Astrocyte of the cerebellum (primary cell): ENCODE data around the gene MGME1.
"Not testable (repeated sequence)": the region's sequence is repeated elsewhere in the genome, so short reads cannot be mapped to it uniquely, and the experiment has no call there.

Experiments used
- DNase-seq: peaks from one replicate; pipeline ENCODE4 v3.0.0-alpha.2; 2011; ENCODE audit warnings: low read depth
- H3K4me3 ChIP-seq: 2 replicates; pipeline ENCODE4 v1.5.1; 2011; ENCODE audit warnings: mild to moderate bottlenecking, low read depth, low read length, moderate library complexity
- in situ Hi-C: cut with HindIII; loops from 2 replicates; pipeline ENCODE4 v1.10.0; 2017; ENCODE audit warnings: low sequenced_read_pairs
- TF ChIP-seq, protein P1 (sequence below): IDR thresholded peaks from 2 replicates; pipeline ENCODE4 v1.5.1; 2012; ENCODE audit warnings: low read length, low read depth, moderate library complexity, mild to moderate bottlenecking; ENCODE audit errors: missing control alignments

Gene MGME1

DNA sequence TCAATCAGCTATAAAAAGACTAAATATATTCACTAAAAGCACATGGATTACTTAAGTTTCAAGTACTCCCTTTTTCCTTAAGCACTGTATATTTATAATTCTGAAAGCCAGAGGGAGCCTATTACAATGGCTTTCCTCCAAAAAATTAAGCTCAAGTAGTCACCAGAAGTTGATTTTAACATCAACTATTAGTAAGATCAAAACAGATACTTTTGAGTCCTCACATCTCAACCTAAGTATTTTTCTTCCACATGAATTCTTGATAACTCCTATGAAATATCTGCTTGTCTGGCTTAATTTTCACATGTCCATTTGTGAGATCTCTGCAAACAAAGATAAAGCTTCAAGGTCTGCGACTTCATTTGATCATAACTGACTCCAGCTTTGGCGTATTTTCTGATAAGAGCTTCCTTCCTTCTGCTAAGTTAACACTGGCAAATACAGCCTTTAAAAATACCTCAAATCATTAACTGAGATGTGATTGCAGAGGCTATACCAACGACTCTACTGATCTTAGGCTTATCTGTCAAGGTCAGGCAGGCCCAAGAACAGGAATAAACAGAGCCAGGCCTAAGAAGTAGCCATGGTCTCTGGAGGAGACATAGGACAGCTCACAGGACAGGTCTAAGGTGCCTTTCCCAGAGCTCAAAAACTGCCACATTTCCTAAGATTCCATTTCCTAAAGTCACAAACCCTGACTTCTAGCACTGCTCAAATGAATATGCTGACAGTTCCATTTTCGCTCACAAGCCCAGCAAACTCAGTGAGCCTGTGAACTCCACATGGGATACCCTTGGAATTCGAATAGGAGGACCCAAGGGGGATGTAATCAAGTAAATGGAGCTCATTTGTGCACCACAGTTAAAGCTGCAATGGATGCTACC lies 10.2 kb upstream of the MGME1 start:
- DNase-seq = no peak
- no peak overlapping the region for H3K4me3 ChIP-seq
- TF ChIP-seq, protein P1, sequence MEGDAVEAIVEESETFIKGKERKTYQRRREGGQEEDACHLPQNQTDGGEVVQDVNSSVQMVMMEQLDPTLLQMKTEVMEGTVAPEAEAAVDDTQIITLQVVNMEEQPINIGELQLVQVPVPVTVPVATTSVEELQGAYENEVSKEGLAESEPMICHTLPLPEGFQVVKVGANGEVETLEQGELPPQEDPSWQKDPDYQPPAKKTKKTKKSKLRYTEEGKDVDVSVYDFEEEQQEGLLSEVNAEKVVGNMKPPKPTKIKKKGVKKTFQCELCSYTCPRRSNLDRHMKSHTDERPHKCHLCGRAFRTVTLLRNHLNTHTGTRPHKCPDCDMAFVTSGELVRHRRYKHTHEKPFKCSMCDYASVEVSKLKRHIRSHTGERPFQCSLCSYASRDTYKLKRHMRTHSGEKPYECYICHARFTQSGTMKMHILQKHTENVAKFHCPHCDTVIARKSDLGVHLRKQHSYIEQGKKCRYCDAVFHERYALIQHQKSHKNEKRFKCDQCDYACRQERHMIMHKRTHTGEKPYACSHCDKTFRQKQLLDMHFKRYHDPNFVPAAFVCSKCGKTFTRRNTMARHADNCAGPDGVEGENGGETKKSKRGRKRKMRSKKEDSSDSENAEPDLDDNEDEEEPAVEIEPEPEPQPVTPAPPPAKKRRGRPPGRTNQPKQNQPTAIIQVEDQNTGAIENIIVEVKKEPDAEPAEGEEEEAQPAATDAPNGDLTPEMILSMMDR = peak; percentile 8
- in situ Hi-C loops = no loop called here

DNA sequence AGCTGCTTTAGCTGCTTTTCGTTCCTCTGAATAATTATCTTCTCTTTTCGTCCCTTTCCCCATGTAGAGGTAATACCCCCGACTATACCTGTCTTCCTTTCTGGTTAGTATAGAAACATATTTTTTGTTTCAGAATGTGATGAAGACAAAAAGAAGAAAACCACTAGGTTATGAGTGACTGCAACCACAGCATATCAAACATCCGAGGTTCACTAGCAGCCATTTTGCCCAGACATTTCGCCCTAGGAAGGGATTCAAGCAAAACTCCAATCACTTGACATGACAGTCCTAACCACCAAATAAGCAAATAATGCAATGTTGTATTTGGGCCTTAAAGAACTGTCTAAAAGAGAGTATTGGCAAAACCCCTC lies 9.6 kb upstream of the MGME1 start:
- H3K4me3 ChIP-seq = no peak overlapping the region
- TF ChIP-seq, protein P1 = no peak
- no peak for DNase-seq
- in situ Hi-C loops = no loop called here

DNA sequence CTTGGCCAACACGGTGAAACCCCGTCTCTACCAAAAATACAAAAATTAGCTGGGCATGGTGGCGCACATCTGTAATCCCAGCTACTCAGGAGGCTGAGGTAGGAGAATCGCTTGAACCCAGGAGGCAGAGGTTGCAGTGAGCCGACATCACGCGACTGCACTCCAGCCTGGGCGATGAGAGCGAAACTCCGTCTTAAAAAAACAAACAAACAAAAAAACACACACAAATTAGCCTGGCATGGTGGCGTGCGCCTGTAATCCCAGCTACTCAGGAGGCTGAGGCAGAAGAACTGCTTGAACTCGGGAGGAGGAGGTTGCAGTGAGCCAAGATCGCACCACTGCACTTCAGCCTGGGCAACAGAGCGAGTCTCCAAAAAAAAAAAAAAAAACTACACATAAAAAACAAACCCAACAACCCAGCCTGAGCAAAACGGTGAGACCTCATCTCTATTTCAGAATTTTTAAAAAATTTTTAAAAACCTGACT lies 8.4 kb upstream of the MGME1 start:
- in situ Hi-C loops, DNase-seq: not testable (repeated sequence)
- peak overlapping the region; percentile 22 for H3K4me3 ChIP-seq

DNA sequence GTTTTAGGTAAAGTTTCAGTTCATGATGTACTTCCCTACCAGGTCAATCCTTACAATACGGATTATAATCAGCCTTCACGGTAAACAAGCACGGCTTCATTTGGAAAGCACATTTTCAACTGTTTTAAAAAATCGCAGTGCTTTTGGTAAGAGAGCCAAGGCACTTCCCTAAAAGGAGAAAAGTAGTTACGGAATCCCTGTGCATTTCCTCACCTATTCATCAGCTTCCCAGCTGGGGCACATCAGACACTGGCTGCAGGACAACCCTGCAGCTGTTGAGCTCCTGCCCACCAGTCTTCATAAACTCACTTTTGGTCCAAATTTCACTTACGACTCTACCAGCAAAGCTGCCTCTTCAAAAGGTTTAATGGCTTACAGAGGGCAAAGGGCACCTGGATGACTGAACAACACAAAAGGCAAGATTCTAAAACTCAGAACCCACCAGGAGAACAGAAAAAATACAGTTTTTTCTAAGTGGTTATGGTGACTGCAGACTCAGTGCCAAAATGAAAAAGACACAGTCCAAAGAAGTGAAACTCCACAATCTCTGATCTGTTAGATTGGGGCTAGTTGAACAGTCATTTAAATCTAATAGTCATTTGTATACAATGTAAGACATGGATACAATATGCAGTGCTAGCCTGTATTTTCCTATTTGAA lies 7.8 kb upstream of the MGME1 start:
- peak overlapping the region; percentile 22 for H3K4me3 ChIP-seq
- DNase-seq = no peak
- TF ChIP-seq, protein P1 = no peak
- in situ Hi-C loops = no loop called here

DNA sequence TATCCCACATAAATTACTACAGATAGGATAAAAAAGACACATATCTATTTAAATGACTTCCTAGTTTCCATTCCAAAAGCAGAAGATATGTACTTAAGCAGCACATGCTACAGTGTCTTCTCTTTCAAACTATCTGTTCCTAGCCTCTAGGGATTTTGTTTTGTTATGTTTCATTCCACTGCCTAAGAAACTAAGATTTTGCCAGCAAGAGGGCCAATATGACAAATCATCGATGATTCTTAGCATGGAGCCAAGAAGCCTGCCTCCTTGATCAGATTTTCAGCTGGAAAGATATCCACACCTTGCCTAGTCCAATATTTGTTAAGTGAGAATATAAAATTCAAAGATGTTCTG lies 7.3 kb upstream of the MGME1 start:
- TF ChIP-seq, protein P1 = no peak
- in situ Hi-C loops = no loop called here
- no peak overlapping the region for H3K4me3 ChIP-seq
- no peak for DNase-seq

DNA sequence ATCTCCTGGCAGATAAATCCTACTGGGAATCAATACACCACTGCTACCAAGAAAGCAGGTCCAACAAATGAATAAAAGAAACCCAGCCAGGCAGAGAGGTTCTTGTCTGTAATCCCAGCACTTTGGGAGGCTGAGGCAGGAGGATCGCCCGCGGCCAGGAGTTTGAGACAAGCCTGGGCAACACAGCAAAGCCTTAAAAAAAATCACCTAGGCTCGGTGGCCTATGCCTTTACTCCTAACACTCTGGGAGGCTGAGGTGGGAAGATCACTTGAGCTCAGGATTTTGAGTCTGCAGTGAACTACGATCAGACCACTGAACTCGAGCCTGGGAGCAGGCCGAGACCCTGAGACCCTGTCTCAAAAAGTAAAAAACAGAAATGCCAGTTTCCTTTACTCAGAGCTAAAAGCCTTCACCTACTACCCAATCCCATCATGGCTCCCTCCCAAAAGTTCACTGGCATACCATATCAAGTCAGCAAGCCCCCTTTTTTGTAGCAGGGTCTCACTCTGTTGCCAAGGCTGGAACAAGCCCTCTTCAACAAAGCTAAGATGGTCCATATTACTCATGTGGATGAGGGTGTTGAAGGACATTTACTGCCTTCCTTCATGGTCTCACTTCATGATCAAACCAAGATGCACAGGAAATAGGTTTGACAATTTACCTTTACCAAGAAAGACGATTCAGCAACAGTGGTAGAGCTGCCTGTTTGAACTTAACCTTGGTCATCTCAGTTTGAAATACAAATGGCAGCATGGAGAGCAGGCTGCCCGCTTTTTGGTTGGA lies 5.5 kb upstream of the MGME1 start:
- TF ChIP-seq, protein P1 = no peak
- DNase-seq = no peak
- H3K4me3 ChIP-seq = no peak overlapping the region
- in situ Hi-C loops = no loop called here

DNA sequence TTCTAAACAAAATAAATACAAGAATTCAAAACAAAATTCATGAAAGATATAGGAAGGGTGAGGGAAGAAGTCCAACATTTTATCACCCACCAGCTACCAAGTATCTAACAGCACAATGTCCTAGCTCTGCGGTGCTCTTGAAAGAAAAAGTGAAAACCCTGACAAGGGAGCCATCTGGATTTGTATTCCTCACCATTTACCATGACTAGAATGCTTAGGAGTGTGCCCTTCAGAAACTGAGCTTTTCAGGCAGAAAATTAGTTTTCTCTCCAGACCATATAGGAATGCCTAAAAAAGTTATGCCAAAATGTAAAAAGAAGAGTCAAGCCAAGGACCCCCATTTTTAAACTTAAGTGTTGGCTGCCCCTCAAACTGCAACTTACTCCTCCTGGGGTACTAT lies 4.7 kb upstream of the MGME1 start:
- DNase-seq = no peak
- in situ Hi-C loops = no loop called here
- TF ChIP-seq, protein P1 = no peak
- H3K4me3 ChIP-seq = no peak overlapping the region
